Mammary epithelial cell (primary cell): ENCODE results near the gene MAML2.

ENCODE experiments used
- EZH2 ChIP-seq: IDR thresholded peaks from 2 replicates; pipeline ENCODE4 v1.6.1; 2012; ENCODE audit warnings: low read length, inconsistent platforms, borderline replicate concordance
- TF ChIP-seq, protein P1 (sequence below), 2 donors: IDR thresholded peaks in 1 of 2; conservative IDR thresholded peaks in 1 of 2; 2 replicates each; pipeline ENCODE4 v1.5.1; 2011 to 2012; ENCODE audit warnings: inconsistent platforms in 2 of 2, low read length in 2 of 2, mild to moderate bottlenecking in 2 of 2, control low read depth in 1 of 2, low read depth in 1 of 2; ENCODE audit not compliant: insufficient read depth in 1 of 2; ENCODE audit errors: extremely low read depth in 1 of 2

DNA sequence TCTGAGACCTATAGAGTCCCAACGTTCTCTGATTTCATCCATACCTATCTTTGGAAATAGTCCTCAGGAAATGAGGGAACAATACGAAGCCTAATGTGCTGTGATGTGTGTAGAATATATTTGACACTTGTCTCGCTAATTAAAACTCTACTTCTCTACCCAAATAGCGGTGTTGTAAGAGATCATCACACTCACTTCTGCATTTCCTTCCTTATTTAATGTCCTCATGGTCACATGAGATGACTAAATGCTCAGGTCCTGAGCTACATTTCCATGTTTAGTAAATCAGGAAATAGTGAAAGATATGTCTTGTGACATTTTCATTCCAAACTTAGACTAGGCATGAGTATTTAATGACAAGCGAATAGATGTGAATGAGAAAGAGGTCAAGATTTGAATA, 112.3 kb downstream of the MAML2 start:
- TF ChIP-seq, protein P1, sequence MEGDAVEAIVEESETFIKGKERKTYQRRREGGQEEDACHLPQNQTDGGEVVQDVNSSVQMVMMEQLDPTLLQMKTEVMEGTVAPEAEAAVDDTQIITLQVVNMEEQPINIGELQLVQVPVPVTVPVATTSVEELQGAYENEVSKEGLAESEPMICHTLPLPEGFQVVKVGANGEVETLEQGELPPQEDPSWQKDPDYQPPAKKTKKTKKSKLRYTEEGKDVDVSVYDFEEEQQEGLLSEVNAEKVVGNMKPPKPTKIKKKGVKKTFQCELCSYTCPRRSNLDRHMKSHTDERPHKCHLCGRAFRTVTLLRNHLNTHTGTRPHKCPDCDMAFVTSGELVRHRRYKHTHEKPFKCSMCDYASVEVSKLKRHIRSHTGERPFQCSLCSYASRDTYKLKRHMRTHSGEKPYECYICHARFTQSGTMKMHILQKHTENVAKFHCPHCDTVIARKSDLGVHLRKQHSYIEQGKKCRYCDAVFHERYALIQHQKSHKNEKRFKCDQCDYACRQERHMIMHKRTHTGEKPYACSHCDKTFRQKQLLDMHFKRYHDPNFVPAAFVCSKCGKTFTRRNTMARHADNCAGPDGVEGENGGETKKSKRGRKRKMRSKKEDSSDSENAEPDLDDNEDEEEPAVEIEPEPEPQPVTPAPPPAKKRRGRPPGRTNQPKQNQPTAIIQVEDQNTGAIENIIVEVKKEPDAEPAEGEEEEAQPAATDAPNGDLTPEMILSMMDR (conservative IDR thresholded peaks at IDR 0.05 in 1 of 2, IDR thresholded peaks at IDR 0.05 in 1 of 2; ENCODE audit: extremely low read depth in 1 of 2, insufficient read depth in 1 of 2, low read depth in 1 of 2, low read length in 2 of 2) = no peak
- no peak for TF ChIP-seq EZH2
